ENCODE measurements around the gene TCEAL9.

GRCh38 chrX:103376118-103376978 is 20.0 kb downstream of the TCEAL9 start, which contains the start of gene BEX3:
- TF ChIP-seq POLR2A (IDR thresholded peaks at IDR 0.05) (peak; percentile 69 to 87), CTCF (IDR thresholded peaks at IDR 0.05) (no peak)
